ENCODE data around the gene EXT2.

Gene EXT2

DNA sequence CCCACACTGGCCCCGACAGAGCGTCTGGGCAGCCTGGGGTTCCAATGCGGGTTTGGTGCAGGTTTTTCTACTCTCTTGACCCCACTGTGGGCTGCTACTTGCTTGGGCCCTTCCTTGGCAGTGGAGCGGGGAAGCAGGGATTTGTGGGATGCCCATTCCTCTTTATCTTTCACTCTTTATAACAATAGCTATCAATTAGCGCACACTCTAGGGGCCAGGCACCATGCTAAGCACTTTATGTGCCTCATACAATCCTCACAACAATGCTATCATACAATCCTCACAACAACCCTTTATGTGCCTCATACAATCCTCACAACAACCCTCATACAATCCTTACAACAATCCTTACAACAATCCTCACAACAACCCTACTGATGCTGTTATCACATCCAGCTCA lies 16.7 kb upstream of the EXT2 start:
- H3K4me1 ChIP-seq (ENCODE audit: control insufficient read depth, low read length) = no peaks in the 10 kb centered on the region
- no peak overlapping the region for H3K4me2 ChIP-seq (ENCODE audit: low read length)
- H4K20me1 ChIP-seq (ENCODE audit: control insufficient read depth, insufficient read depth, low read depth, low read length) = no peaks in the 10 kb centered on the region
- no peaks in the 10 kb centered on the region for H3K9me3 ChIP-seq (ENCODE audit: control insufficient read depth, insufficient read depth, low read length)
- no peak for TF ChIP-seq EZH2phosphoT487 (IDR thresholded peaks at IDR 0.05; ENCODE audit: borderline replicate concordance, low read length)
- TF ChIP-seq CTCF (IDR thresholded peaks at IDR 0.05; ENCODE audit: low read depth, low read length, poor library complexity, severe bottlenecking) = no peak
- H3K27ac ChIP-seq (ENCODE audit: low read depth, low read length) = no peak overlapping the region
- no peaks in the 10 kb centered on the region for H3K9me2 ChIP-seq (replicated peaks; ENCODE audit: control insufficient read depth, low read length)
- H3K36me3 ChIP-seq (ENCODE audit: control insufficient read depth, low read length) = no peaks in the 10 kb centered on the region
- no peak overlapping the region for H3K4me3 ChIP-seq (ENCODE audit: low read length)
- no peaks in the 10 kb centered on the region for H3K27me3 ChIP-seq (ENCODE audit: control insufficient read depth, low read length)
- no peaks in the 10 kb centered on the region for H3K79me2 ChIP-seq (ENCODE audit: control insufficient read depth, low read length)
- no peaks in the 10 kb centered on the region for H3F3A ChIP-seq (ENCODE audit: control insufficient read depth, insufficient read depth)

DNA sequence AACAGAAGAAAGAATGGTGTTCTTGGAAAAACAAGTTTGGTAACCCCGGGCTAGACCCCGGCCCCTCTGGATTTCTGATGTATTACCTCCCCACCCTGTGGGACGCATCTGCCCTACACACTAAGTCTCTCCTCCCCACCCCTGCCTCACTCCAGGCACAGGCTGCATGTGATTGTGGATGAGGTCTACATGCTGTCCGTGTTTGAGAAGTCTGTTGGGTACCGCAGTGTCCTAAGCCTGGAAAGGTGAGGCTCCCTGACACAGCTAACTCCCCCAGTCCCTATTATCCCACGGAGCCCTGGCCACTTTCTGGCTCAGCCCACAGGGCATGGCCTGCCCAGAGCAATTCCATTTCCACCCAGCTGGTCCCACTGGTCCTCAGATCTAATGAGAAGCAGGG lies 16.1 kb upstream of the EXT2 start:
- Histone ChIP-seq H3K36me3 (ENCODE audit: control insufficient read depth, low read length) (no peaks in the 10 kb centered on the region), H3K9me2 (replicated peaks; ENCODE audit: control insufficient read depth, low read length) (no peaks in the 10 kb centered on the region), H3K4me3 (ENCODE audit: low read length) (no peak overlapping the region), H4K20me1 (ENCODE audit: control insufficient read depth, insufficient read depth, low read depth, low read length) (no peaks in the 10 kb centered on the region), H3F3A (ENCODE audit: control insufficient read depth, insufficient read depth) (no peaks in the 10 kb centered on the region), H3K9me3 (ENCODE audit: control insufficient read depth, insufficient read depth, low read length) (no peaks in the 10 kb centered on the region), H3K27ac (ENCODE audit: low read depth, low read length) (no peak overlapping the region), H3K4me1 (ENCODE audit: control insufficient read depth, low read length) (no peaks in the 10 kb centered on the region), H3K27me3 (ENCODE audit: control insufficient read depth, low read length) (no peaks in the 10 kb centered on the region), H3K4me2 (ENCODE audit: low read length) (no peak overlapping the region), H3K79me2 (ENCODE audit: control insufficient read depth, low read length) (no peaks in the 10 kb centered on the region)
- TF ChIP-seq EZH2phosphoT487 (IDR thresholded peaks at IDR 0.05; ENCODE audit: borderline replicate concordance, low read length) (no peak), CTCF (IDR thresholded peaks at IDR 0.05; ENCODE audit: low read depth, low read length, poor library complexity, severe bottlenecking) (no peak)

DNA sequence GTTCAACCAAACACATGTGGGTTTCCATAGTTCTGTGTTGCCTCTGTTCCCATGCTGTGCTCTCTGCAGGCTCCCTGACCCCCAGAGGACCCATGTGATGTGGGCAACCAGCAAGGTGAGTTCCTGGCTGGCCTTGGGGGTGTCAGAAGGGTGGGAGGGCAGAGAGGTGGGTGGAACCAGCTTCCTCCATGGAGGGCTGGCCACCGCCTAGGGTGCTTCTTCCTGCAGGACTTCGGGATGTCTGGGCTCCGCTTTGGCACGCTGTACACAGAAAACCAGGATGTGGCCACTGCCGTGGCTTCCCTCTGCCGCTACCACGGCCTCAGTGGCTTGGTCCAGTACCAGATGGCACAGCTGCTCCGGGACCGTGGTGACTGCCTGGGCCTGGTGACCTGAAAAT lies 14.5 kb upstream of the EXT2 start:
- H3K4me1 ChIP-seq (ENCODE audit: control insufficient read depth, low read length) = no peaks in the 10 kb centered on the region
- H3K27me3 ChIP-seq (ENCODE audit: control insufficient read depth, low read length) = no peaks in the 10 kb centered on the region
- 0 out of 2 replicates have a peak, but pooled peaks cover 2% of the 10 kb centered on the region for H3K9me3 ChIP-seq (ENCODE audit: control insufficient read depth, insufficient read depth, low read length)
- H3K9me2 ChIP-seq (replicated peaks; ENCODE audit: control insufficient read depth, low read length) = no peaks in the 10 kb centered on the region
- no peaks in the 10 kb centered on the region for H4K20me1 ChIP-seq (ENCODE audit: control insufficient read depth, insufficient read depth, low read depth, low read length)
- no peaks in the 10 kb centered on the region for H3K36me3 ChIP-seq (ENCODE audit: control insufficient read depth, low read length)
- no peak overlapping the region for H3K27ac ChIP-seq (ENCODE audit: low read depth, low read length)
- no peaks in the 10 kb centered on the region for H3F3A ChIP-seq (ENCODE audit: control insufficient read depth, insufficient read depth)
- H3K4me3 ChIP-seq (ENCODE audit: low read length) = no peak overlapping the region
- H3K4me2 ChIP-seq (ENCODE audit: low read length) = no peak overlapping the region
- no peaks in the 10 kb centered on the region for H3K79me2 ChIP-seq (ENCODE audit: control insufficient read depth, low read length)
- no peak for TF ChIP-seq CTCF (IDR thresholded peaks at IDR 0.05; ENCODE audit: low read depth, low read length, poor library complexity, severe bottlenecking)

GRCh38 chr11:44082645-44083044 lies 12.8 kb upstream of the EXT2 start:
- Histone ChIP-seq H3K27ac (ENCODE audit: low read depth, low read length) (no peak overlapping the region), H3K4me1 (ENCODE audit: control insufficient read depth, low read length) (no peaks in the 10 kb centered on the region), H3K4me2 (ENCODE audit: low read length) (no peak overlapping the region), H3K4me3 (ENCODE audit: low read length) (no peak overlapping the region), H3K9me3 (ENCODE audit: control insufficient read depth, insufficient read depth, low read length) (0 out of 2 replicates have a peak, but pooled peaks cover 2% of the 10 kb centered on the region), H3K9me2 (replicated peaks; ENCODE audit: control insufficient read depth, low read length) (no peaks in the 10 kb centered on the region), H4K20me1 (ENCODE audit: control insufficient read depth, insufficient read depth, low read depth, low read length) (no peaks in the 10 kb centered on the region), H3F3A (ENCODE audit: control insufficient read depth, insufficient read depth) (no peaks in the 10 kb centered on the region), H3K36me3 (ENCODE audit: control insufficient read depth, low read length) (no peaks in the 10 kb centered on the region), H3K79me2 (ENCODE audit: control insufficient read depth, low read length) (no peaks in the 10 kb centered on the region), H3K27me3 (ENCODE audit: control insufficient read depth, low read length) (no peaks in the 10 kb centered on the region)
- TF ChIP-seq CTCF (IDR thresholded peaks at IDR 0.05; ENCODE audit: low read depth, low read length, poor library complexity, severe bottlenecking) (no peak), EZH2phosphoT487 (IDR thresholded peaks at IDR 0.05; ENCODE audit: borderline replicate concordance, low read length) (no peak)

All from DOHH2 (cell line).